ENCODE results near the gene B3GLCT. TPM values are rescaled to one million over a fixed set of nuclear protein-coding genes. Genes with fewer than 3 reads are reported as not detected.

B3GLCT gene
- total and polyA plus RNA-seq, 2 experiments from 2014 or later, result 14.9 to 18.3 TPM

GRCh38 chr13:31328549-31329235 is 128.9 kb downstream of the B3GLCT start:
- in situ Hi-C loops (cut with MboI), result no loop called here

GRCh38 chr13:31330236-31330635 is 130.5 kb downstream of the B3GLCT start:
- peaks cover 12% of the 10 kb centered on the region for H3K4me1 ChIP-seq (ENCODE audit: insufficient read depth)
- no peak overlapping the region for H3K4me3 ChIP-seq
- peak; percentile 52 for DNase-seq
- no peak overlapping the region for H3K27ac ChIP-seq
- H3K9me3 ChIP-seq (ENCODE audit: low read depth), result no peaks in the 10 kb centered on the region
- H2AFZ ChIP-seq, result no peak overlapping the region
- H3K9ac ChIP-seq, result no peak overlapping the region
- no peaks in the 10 kb centered on the region for H3K79me2 ChIP-seq (ENCODE audit: insufficient read depth)
- H3K36me3 ChIP-seq (ENCODE audit: low read depth), result no peaks in the 10 kb centered on the region
- WGBS, 2 experiments (ENCODE audit: low coverage in 1 of 2, low lambda C conversion rate in 2 of 2, missing lambda C conversion rate in 2 of 2), result 31 to 35% methylated on average over 1 of the region's 1 CpG
- TF ChIP-seq EZH2phosphoT487 (IDR thresholded peaks at IDR 0.05; ENCODE audit: insufficient read depth, low read depth) (no peak), EZH2 (IDR thresholded peaks at IDR 0.05; ENCODE audit: insufficient read depth, poor library complexity, severe bottlenecking) (no peak)
- in situ Hi-C loops (cut with MboI), result no loop called here
- H3F3A ChIP-seq (ENCODE audit: insufficient read depth), result 0 out of 2 replicates have a peak, but pooled peaks cover 6% of the 10 kb centered on the region
- no peaks in the 10 kb centered on the region for H3K27me3 ChIP-seq (replicated peaks; ENCODE audit: insufficient read depth)
- no peaks in the 10 kb centered on the region for H3K9me2 ChIP-seq (ENCODE audit: insufficient read depth)
- no peak overlapping the region for H3K4me2 ChIP-seq (ENCODE audit: unreplicated experiment)
- no peaks in the 10 kb centered on the region for H4K20me1 ChIP-seq (ENCODE audit: insufficient read depth)

More at GRCh38 chr13:31328549-31329235, 128.9 kb downstream of the B3GLCT start:
- DNase-seq, result peak; percentile 39
- Histone ChIP-seq H3K27ac (no peak overlapping the region), H4K20me1 (ENCODE audit: insufficient read depth) (no peaks in the 10 kb centered on the region), H3K9me2 (ENCODE audit: insufficient read depth) (no peaks in the 10 kb centered on the region), H2AFZ (no peak overlapping the region), H3K27me3 (replicated peaks; ENCODE audit: insufficient read depth) (no peaks in the 10 kb centered on the region), H3F3A (ENCODE audit: insufficient read depth) (0 out of 2 replicates have a peak, but pooled peaks cover 6% of the 10 kb centered on the region), H3K9ac (no peak overlapping the region), H3K4me1 (ENCODE audit: insufficient read depth) (peaks cover 12% of the 10 kb centered on the region), H3K9me3 (ENCODE audit: low read depth) (no peaks in the 10 kb centered on the region), H3K4me2 (ENCODE audit: unreplicated experiment) (no peak overlapping the region), H3K4me3 (no peak overlapping the region), H3K36me3 (ENCODE audit: low read depth) (no peaks in the 10 kb centered on the region), H3K79me2 (ENCODE audit: insufficient read depth) (no peaks in the 10 kb centered on the region)
- no peak for TF ChIP-seq EZH2phosphoT487 (IDR thresholded peaks at IDR 0.05; ENCODE audit: insufficient read depth, low read depth)
- no peak for TF ChIP-seq EZH2 (IDR thresholded peaks at IDR 0.05; ENCODE audit: insufficient read depth, poor library complexity, severe bottlenecking)
- 73 to 80% methylated on average over 7 to 8 of the region's 8 CpGs for WGBS, 2 experiments (ENCODE audit: low coverage in 1 of 2, low lambda C conversion rate in 2 of 2, missing lambda C conversion rate in 2 of 2)

DNA sequence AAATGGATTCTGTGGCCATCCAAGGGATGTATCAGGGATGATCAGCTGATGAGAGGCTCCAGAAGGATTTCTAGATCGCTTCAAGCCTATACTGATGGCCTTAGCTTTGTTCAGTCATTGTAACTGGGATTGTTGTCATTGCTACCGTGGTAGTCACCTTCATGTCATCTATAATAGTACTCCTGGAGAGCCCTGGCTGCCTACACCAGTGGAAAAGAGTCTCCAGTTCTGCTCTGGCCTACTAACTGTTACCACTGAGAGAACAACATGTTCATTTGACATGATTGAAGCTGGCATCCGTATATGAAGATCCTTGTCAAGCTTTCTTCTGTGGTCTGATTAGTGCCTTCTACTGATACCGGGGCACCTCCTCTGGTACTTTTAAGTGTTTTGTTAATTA is 131.3 kb downstream of the B3GLCT start:
- Histone ChIP-seq H3K9me2 (ENCODE audit: insufficient read depth) (no peaks in the 10 kb centered on the region), H3K36me3 (ENCODE audit: low read depth) (no peaks in the 10 kb centered on the region), H3K27me3 (replicated peaks; ENCODE audit: insufficient read depth) (no peaks in the 10 kb centered on the region), H3K4me1 (ENCODE audit: insufficient read depth) (peaks cover 12% of the 10 kb centered on the region), H2AFZ (no peak overlapping the region), H3K4me2 (ENCODE audit: unreplicated experiment) (no peak overlapping the region), H3K9me3 (ENCODE audit: low read depth) (no peaks in the 10 kb centered on the region), H3K9ac (no peak overlapping the region), H3K27ac (no peak overlapping the region), H3K4me3 (no peak overlapping the region), H3K79me2 (ENCODE audit: insufficient read depth) (no peaks in the 10 kb centered on the region), H4K20me1 (ENCODE audit: insufficient read depth) (no peaks in the 10 kb centered on the region), H3F3A (ENCODE audit: insufficient read depth) (0 out of 2 replicates have a peak, but pooled peaks cover 6% of the 10 kb centered on the region)
- 82 to 93% methylated on average over 4 of the region's 4 CpGs for WGBS, 2 experiments (ENCODE audit: low coverage in 1 of 2, low lambda C conversion rate in 2 of 2, missing lambda C conversion rate in 2 of 2)
- DNase-seq, result no peak
- in situ Hi-C loops (cut with MboI), result no loop called here
- no peak for TF ChIP-seq EZH2 (IDR thresholded peaks at IDR 0.05; ENCODE audit: insufficient read depth, poor library complexity, severe bottlenecking)

GRCh38 chr13:31334547-31334946 is 134.8 kb downstream of the B3GLCT start:
- 0 out of 2 replicates have a peak, but pooled peaks cover 6% of the 10 kb centered on the region for H3F3A ChIP-seq (ENCODE audit: insufficient read depth)
- H2AFZ ChIP-seq, result no peak overlapping the region
- no peaks in the 10 kb centered on the region for H3K9me3 ChIP-seq (ENCODE audit: low read depth)
- H3K4me2 ChIP-seq (ENCODE audit: unreplicated experiment), result no peak overlapping the region
- H3K4me1 ChIP-seq (ENCODE audit: insufficient read depth), result peaks cover 7% of the 10 kb centered on the region
- no peaks in the 10 kb centered on the region for H4K20me1 ChIP-seq (ENCODE audit: insufficient read depth)
- H3K36me3 ChIP-seq (ENCODE audit: low read depth), result no peaks in the 10 kb centered on the region
- in situ Hi-C loops (cut with MboI), result no loop called here
- 87 to 90% methylated on average over 1 of the region's 1 CpG for WGBS, 2 experiments (ENCODE audit: low coverage in 1 of 2, low lambda C conversion rate in 2 of 2, missing lambda C conversion rate in 2 of 2)
- H3K27me3 ChIP-seq (replicated peaks; ENCODE audit: insufficient read depth), result no peaks in the 10 kb centered on the region
- no peaks in the 10 kb centered on the region for H3K79me2 ChIP-seq (ENCODE audit: insufficient read depth)
- no peaks in the 10 kb centered on the region for H3K9me2 ChIP-seq (ENCODE audit: insufficient read depth)
- DNase-seq, result no peak
- H3K9ac ChIP-seq, result no peak overlapping the region
- no peak overlapping the region for H3K27ac ChIP-seq
- no peak overlapping the region for H3K4me3 ChIP-seq
- TF ChIP-seq EZH2 (IDR thresholded peaks at IDR 0.05; ENCODE audit: insufficient read depth, poor library complexity, severe bottlenecking), result no peak
- no peak for TF ChIP-seq EZH2phosphoT487 (IDR thresholded peaks at IDR 0.05; ENCODE audit: insufficient read depth, low read depth)

Data from GM23248 (cell line).